DMS53 treated with DMSO at 0.1 percent for 48 hours (cell line): ENCODE results near the gene KCNMA1.

ENCODE experiments used
- DNase-seq: peaks from one replicate; lab custom pipeline; 2025; ENCODE audit not compliant: unreplicated experiment; lab: John Stamatoyannopoulos, UW

KCNMA1 gene

DNA sequence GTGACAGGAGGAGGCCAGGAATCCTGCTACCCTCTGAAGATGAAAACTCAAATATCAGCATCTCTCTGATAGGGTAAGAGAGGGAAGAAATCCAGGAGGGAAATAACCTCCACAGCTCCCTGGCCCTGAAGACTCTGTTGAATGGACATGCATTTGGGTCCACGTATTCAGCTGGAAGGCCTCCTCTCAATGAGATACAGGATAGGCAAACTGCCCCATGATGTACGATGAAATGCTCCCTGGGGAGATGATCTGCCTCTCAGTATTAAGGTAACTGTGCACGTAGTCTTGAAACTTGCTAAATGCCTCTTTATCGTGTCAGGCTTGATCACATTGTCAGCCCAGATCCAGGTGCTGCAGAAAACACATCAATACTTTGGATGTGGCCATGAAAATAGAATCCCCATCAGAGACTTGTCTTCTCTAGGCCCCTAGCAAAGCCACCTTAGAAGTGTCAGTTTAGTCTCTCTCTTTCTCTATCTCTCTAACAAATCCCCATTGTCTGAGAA, 384.0 kb downstream of the KCNMA1 start:
- no peak for DNase-seq

DNA sequence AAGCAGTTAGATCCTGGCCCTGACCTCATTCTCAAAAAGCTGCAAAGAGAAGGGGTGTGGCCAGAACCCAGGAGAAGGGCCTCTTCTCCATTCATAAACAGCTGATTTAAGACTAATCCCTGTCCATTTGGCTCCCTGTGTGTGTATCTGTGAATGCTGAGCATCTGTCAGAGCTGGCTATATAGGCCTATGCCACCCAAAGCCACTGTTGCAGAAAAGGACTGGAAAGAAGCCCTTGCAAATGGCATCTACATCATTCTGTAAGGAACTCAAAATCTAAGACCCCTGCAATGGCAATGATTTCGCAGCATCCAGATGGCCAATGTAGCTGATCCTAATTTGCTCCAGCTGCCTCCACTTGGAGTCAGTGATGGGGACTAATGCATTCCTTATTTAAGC, 384.5 kb downstream of the KCNMA1 start:
- no peak for DNase-seq

DNA sequence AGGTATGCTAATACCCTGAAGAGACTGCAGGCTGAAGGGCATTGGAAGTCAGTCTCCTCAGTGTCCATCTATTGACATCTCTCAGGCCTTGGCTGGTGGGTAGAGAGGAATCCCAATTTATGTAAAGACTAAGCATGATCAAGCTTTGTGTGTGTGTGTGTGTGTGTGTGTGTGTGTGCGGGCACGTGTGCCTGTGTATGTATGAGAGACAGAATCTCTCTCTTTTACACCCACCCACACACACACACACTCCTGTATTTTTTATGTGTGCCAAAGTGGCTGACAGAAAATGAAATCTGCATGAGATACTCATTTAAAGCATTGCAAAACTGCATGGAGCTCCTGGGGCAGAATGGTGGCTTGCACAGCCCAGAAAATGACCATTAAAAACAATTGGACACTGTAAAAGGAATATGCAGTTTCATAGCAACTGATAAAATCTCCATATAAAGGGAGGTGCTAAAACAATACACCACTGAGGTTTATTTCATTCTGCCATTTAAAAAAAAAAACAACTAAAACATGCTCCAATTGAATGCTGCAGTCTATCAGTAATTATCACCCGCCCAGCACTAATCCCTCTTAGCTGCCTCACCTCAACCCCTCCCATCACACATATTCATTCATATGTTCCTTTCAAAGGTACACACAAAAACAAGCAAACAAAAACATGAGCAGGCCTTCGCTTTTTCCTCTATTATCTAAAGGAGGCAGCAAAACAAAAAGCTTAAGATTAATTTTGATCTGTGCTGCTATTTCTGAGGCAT, 385.0 kb downstream of the KCNMA1 start:
- no peak for DNase-seq

DNA sequence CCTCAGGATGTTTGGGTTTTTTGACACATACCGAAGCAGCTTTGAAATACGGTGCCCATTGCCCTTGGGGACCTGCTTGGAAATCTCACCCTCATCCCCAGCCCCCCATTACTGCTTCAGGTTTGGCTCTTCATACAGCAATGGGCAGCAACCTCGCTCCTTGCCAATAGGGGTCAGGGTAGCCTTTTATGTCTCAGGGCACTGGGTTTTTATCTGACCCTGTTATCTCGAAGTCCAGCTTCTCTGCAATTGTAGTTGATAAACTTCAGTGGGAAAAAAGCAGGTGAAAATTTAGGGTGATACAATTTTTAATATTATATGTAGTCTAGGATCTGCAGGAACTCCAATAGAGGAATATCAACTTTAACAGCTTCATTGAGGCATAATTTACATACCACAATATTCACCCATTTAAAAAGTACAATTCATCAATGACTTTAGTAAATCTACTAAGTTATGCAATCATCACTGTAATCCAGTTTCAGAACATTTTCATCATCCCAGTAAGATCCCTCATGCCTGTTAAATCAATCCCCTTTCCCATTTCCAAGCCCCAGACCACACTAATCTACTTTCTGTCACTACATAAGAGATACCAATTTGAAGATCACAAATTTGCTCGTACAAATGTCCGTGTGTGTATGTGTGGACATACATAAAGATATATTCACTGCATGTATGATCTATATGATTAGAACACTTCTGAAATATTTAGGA, 386.2 kb downstream of the KCNMA1 start:
- peak; percentile 37 for DNase-seq

DNA sequence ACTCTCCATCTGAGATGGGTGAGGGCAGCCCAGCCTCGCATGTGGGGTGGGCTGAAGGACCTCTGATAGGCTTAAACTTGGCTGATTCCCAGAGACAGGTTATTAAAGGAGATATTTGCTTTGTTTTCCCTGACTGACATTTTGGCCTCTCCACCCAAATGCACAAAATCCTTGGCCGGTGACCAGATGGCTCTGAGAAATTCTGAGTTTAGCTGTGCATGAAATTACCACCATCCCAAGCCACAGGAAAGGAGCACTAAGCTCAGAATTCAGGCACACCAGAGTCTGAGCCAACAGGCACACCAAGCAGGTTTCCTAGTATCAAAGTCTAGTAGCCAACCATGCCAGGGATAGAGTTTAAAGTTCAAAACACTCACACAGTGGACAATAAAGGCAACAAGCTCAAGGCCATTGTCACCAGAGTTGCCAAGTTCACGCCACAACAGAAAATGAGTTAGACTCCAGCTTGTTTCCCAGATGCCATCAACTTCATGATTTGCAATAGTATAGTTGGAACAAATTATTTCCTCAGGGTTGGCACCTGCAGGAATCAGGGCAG, 387.6 kb downstream of the KCNMA1 start:
- no peak for DNase-seq

DNA sequence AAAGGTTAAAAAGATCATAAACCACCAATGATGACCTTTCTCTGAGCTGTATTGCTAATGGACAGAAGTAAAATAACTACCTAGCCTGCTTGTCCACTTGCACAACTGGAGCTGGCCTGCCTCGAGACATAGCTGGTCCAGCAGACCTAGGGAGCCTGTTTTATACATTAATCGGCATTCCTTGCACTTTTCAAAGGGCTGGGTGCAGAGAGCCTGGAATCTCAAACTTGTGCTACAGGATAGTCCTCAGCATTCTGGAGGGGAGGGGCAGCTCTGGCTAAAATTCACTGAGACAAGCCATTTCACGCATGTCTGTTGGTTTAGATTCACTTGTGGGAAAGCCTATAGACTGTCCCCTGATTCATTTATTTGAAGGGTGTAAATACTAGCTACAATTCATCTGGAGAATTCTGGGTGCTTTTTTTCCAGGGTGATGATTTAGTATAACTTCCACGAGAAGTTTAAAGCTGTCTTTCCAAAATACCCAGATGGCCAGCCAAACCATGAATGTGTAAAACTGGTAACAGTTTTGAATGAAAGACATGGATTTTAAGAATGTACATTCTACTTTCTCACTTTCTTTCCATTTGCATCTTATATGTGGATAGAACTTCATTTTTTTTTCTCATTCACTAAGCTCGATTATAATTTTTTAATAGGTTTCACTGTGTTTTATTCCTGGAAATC, 389.4 kb downstream of the KCNMA1 start:
- no peak for DNase-seq

DNA sequence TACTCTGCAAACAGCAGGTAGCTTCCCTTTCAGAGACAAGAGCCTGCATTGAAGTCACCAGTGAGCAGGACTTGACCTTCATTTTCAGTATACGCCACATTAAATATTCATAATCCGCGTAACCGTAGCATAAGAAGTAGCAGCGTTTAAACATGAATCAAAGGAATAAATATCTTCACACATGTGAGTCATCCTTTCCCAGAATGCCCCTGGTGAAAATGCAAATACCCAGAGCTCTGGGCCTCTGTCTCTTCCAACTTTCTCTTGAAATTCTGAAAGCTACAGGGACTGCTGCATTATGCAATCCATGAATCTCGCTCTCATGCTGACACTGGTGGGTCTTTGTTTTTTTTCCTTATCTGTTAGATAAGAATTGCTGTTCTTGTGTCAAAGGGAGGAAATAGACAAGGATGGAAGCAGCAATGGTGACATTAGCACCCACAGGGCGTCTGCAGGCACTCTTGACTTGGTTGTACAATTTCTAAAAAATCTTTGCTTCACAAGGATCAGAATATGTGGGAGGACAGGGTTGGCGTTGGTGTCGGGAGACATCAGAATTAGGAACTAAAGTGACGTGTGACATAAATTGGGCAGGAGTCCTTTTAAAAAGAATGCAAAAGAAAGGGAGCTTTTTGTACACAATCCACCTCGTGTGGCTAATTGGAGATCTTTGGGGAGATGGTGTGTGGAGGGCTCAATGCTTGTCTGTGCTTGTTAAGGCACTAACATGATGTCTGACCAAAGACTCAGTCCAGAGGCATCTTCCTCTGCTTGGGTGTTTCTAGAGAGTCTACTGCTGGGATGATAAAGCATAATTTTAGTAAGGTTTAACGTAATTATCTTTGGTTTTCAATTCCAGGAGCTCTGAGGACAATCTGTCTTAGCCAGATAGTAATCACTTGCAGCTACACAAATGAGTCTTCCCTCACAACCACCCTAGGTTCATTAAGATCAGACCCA, 390.3 kb downstream of the KCNMA1 start:
- DNase-seq: peak; percentile 32

- no peak for DNase-seq
Observed at GRCh38 chr10:77245953-77246352, 391.7 kb downstream of the KCNMA1 start.

DNA sequence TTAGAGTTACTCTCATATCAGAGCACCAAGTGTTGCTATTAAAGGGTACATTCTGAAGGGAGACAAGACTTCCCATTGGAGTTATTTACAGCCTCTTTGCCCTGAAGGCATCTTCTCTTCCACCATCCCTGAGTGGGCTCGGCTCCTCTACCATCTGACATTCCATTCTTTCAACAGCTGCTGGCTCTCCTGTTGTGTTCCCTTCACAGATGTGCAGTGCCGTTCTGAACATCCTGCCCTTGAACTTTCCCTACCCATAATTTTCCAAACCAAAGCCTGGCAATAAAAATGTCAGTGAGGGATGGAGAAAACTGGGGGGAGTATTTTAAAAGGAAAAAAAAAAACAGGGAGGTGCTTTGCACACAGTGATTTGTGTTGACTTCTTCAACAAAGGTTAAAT, 392.9 kb downstream of the KCNMA1 start:
- DNase-seq: no peak

GRCh38 chr10:77244286-77244685, 393.3 kb downstream of the KCNMA1 start:
- DNase-seq: no peak

- no peak for DNase-seq
Observed at GRCh38 chr10:77241350-77241725, 396.3 kb downstream of the KCNMA1 start.

DNA sequence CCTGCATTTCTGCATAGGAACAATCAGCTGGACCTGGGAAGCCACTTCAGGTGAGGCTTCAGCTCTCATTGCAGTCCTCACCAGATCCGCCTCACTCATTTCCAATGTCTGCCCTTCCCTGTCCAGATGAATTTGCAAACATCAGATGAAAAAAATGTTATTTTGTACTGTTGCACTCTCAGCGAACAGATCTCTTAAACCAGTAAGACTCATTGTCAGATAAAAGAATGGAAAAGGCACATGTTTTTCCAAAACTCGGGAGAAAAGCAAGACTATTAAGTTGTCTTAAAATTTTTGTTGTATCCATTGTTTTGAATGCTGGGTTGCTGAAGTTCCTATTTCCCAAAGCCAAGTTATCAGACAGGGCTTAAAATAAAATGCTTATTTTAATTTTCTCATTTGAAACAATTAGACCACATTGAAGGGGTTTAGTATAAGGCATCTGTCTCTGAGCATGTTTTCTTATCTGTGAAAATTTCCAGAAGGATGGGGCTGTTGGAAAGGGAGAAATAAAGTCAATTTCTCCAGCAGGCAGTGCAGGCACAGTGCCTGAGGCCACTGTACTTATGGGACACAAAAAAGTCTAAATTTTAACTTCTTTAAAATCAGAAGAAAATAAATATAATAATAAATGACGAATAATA, 396.8 kb downstream of the KCNMA1 start:
- no peak for DNase-seq

GRCh38 chr10:77240041-77240652, 397.5 kb downstream of the KCNMA1 start:
- DNase-seq: no peak

- no peak for DNase-seq
Observed at GRCh38 chr10:77237120-77237519, 400.5 kb downstream of the KCNMA1 start.

DNA sequence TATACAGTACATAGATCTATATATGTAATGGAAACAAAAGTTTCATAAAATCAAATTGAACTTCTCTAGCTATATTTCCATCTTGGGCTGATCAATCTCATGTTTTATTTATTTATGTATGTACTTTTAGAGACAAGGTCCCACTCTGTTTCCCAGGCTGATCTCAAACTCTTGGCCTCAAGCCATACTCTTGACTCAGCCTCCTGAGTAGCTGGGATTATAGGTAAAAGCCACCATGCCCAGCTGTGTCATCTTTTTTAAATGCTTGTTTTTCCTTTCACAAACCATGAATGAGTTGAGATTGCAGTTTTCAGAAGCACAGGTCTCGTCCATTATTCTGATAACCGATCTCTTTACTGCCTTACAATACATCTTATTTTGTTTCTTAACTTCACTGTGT, 400.9 kb downstream of the KCNMA1 start:
- no peak for DNase-seq

DNA sequence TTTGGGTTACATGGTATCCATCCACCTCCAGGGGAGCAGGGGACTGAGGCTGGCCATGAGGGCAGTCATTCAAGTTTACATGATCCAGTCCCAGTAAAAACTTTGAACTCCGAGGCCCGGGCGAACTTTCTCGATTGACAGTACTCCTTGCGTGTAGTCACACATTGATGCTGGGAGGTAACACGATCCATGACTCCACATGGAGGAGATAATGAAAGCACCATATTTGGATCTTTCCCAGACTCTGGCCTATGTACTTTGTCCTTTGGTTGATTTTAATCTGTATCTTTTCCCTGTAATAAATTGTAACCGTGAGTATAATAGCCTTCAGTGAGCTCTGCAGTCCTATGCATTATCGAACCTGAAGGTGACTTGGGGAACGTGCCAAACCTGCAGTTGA, 401.6 kb downstream of the KCNMA1 start:
- DNase-seq: no peak

DNA sequence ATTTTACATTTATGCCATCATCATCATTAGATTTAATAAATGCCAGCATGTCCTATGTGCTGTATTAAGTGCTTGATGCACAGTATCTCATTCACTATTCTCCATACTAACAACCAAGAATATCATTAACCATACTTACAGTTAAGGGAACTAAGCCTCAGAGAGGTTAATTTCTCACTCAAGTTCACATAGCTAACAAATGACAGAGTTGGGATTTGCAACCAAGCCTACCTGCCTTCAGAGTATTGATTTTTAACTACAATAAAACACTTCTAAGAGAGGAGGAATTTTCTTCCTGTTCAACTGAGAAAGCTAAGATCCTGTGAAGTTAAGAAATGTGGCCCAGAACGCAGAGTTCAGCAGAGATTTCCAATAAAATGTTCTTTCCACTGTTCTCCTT, 403.0 kb downstream of the KCNMA1 start:
- DNase-seq: no peak

DNA sequence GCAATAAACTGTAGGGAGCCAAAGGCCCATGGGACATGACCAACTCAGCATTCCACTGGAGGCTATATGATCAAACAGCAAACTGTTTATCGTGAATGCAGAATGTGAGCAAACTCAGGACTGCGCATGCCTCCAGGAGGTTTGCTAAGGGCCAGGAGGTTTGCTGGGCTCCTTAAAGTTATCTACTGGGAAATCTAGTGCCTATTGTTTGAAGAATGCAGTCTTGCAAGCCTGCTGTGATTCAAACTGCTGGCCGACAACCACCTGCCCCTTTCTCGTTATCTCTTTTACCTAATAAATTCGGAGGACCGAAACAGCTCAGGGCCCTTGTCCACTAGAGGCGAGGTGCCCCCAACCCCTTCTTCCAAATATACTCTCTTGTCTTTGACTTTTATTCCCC, 404.1 kb downstream of the KCNMA1 start:
- no peak for DNase-seq

GRCh38 chr10:77231884-77232610, 405.6 kb downstream of the KCNMA1 start:
- DNase-seq: no peak
